ENCODE results near the gene ATF4.

DNA sequence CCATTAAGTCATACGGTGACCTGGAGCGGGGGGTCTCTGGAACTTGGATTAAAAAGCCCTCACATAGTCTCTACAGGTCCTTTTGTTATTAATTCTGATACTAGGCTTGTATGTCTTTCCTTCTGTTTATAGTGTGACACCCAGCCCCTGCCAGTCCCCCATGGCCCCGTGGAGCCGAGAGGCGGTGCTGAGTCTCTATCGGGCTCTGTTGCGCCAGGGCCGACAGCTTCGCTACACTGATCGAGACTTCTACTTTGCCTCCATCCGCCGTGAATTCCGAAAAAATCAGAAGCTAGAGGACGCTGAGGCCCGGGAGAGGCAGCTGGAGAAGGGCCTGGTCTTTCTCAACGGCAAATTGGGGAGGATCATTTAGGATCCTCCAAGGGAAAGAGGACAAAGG lies 16.3 kb upstream of the ATF4 start:
- no peak for TF ChIP-seq POLR2A (IDR thresholded peaks at IDR 0.05; ENCODE audit: low read depth, low read length)
- no peak for TF ChIP-seq SPI1 (IDR thresholded peaks at IDR 0.05; ENCODE audit: low read depth, low read length)
- no peak for TF ChIP-seq POLR2AphosphoS5 (IDR thresholded peaks at IDR 0.05; ENCODE audit: low read depth, low read length)

Data from GM12891 (cell line).